ENCODE results near the gene ABCB10. TPM values are rescaled to one million over a fixed set of nuclear protein-coding genes. Genes with fewer than 3 reads are reported as not detected.

The ABCB10 gene
- total RNA-seq, 1 experiment from 2014 or later: 13.8 TPM

DNA sequence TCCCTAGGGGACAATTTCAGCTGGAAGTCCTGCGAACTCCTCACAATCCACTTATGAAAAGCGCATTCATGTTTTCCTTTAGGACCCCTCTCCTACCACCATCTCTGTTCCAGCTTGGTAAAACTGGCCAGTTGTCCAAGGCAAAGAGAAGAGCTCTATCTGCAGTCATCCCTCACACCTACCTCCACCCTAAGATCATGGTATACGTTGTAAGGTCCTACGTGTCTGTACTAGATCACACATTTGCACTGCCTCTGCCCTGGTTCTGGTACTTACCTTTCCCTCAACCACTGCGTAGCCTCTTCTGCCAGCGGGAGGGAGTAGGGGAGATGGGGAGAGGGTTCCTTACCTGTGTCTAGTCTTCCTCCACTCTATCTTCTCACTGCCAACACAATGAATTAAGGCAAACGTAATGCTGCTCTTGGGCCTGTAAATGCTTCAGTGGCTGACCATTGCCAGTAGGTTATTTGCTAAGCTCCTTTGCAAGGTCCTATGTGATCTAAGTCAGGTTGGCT, 49.6 kb downstream of the ABCB10 start:
- H3K4me1 ChIP-seq (ENCODE audit: insufficient read depth, low read length): peaks cover 2% of the 10 kb centered on the region; the same call in 1 of the 2 replicates
- H3K23ac ChIP-seq (ENCODE audit: insufficient read length, low read depth, low read length): no peak overlapping the region
- H2BK5ac ChIP-seq (ENCODE audit: insufficient read length, low read length): no peak overlapping the region
- no peaks in the 10 kb centered on the region for H3K79me1 ChIP-seq (ENCODE audit: insufficient read depth, low read depth, low read length, poor library complexity, severe bottlenecking)
- peak overlapping the region; percentile 24 for H3K18ac ChIP-seq (ENCODE audit: insufficient read length, low read depth, low read length)
- H4K91ac ChIP-seq (ENCODE audit: insufficient read length, low read depth, low read length): no peak overlapping the region
- H3K4me3 Mint-ChIP-seq: peak overlapping the region; percentile 89 to 93
- H3K4me1 Mint-ChIP-seq: peaks cover 13 to 14% of the 10 kb centered on the region in 2 experiments
- no peak overlapping the region for H3K4ac ChIP-seq (ENCODE audit: low read depth, low read length)
- H4K5ac ChIP-seq (ENCODE audit: insufficient read length, low read depth, low read length): peak overlapping the region; percentile 1
- H2AK5ac ChIP-seq (ENCODE audit: insufficient read length, low read length): no peak overlapping the region
- no peaks in the 10 kb centered on the region for H4K20me1 ChIP-seq (ENCODE audit: control insufficient read depth, insufficient read depth, insufficient read length)
- no peak overlapping the region for H3T11ph ChIP-seq (ENCODE audit: low read length)
- no peak overlapping the region for H2AFZ ChIP-seq (ENCODE audit: low read length)
- peak overlapping the region; percentile 71 for H3K9ac ChIP-seq (ENCODE audit: extremely low read depth, insufficient read length, low read length)
- H2BK12ac ChIP-seq (ENCODE audit: insufficient read length, low read depth, low read length): no peak overlapping the region
- no peaks in the 10 kb centered on the region; the same call in 1 of the 2 replicates for H3K27me3 Mint-ChIP-seq (ENCODE audit: low read depth)
- WGBS (ENCODE audit: extremely low coverage, insufficient read length, low lambda C conversion rate): no CpG with 5 or more reads among the region's 7 CpGs
- peak overlapping the region; percentile 49 for H3K27ac ChIP-seq (ENCODE audit: insufficient read length, low read depth, low read length)
- no peak for DNase-seq
- TF ChIP-seq, protein P1, sequence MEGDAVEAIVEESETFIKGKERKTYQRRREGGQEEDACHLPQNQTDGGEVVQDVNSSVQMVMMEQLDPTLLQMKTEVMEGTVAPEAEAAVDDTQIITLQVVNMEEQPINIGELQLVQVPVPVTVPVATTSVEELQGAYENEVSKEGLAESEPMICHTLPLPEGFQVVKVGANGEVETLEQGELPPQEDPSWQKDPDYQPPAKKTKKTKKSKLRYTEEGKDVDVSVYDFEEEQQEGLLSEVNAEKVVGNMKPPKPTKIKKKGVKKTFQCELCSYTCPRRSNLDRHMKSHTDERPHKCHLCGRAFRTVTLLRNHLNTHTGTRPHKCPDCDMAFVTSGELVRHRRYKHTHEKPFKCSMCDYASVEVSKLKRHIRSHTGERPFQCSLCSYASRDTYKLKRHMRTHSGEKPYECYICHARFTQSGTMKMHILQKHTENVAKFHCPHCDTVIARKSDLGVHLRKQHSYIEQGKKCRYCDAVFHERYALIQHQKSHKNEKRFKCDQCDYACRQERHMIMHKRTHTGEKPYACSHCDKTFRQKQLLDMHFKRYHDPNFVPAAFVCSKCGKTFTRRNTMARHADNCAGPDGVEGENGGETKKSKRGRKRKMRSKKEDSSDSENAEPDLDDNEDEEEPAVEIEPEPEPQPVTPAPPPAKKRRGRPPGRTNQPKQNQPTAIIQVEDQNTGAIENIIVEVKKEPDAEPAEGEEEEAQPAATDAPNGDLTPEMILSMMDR (conservative IDR thresholded peaks at IDR 0.05): no peak
- H3K9me3 Mint-ChIP-seq: no peaks in the 10 kb centered on the region; a peak in 2 of 5 replicates
- no peak overlapping the region for H2BK15ac ChIP-seq (ENCODE audit: low read depth, low read length)
- no peak overlapping the region for H2BK20ac ChIP-seq (ENCODE audit: low read depth, low read length, poor library complexity, severe bottlenecking)
- H3K27ac Mint-ChIP-seq: peak overlapping the region; percentile 93 to 97 (median 96)
- no peak overlapping the region for H2BK120ac ChIP-seq (ENCODE audit: low read depth, low read length, poor library complexity, severe bottlenecking)
- no peaks in the 10 kb centered on the region for H3K27me3 ChIP-seq (ENCODE audit: insufficient read depth, low read length)
- H3K56ac ChIP-seq (ENCODE audit: insufficient read length, low read depth, low read length): no peak overlapping the region
- H3K79me2 ChIP-seq (ENCODE audit: insufficient read depth, low read length): peaks cover 3% of the 10 kb centered on the region; the same call in 1 of the 2 replicates
- no peak overlapping the region for H4K8ac ChIP-seq (replicated peaks; ENCODE audit: insufficient read length, low read depth, low read length)
- H3K14ac ChIP-seq (ENCODE audit: insufficient read depth, low read length): 0 out of 2 replicates have a peak overlapping the region, but pooled peaks have one; percentile 42
- peaks cover 0 to 10% (median 5%) of the 10 kb centered on the region in 3 experiments; a peak in 4 of 7 replicates for H3K36me3 Mint-ChIP-seq (ENCODE audit: insufficient read depth in 1 of 3, low read depth in 3 of 3)
- H3K23me2 ChIP-seq (ENCODE audit: insufficient read length, low read depth, low read length, poor library complexity, severe bottlenecking): peaks cover 3% of the 10 kb centered on the region
- H3K4me2 ChIP-seq (ENCODE audit: insufficient read depth, insufficient read length, low read length): peak overlapping the region; percentile 76
- H3K9me3 ChIP-seq (ENCODE audit: control insufficient read depth, low read depth, low read length): no peaks in the 10 kb centered on the region

Measured in H9 (cell line).